NCI-H774 (cell line): ENCODE data around the gene ZMYM1.
"Not testable (repeated sequence)": the region's sequence is repeated elsewhere in the genome, so short reads cannot be mapped to it uniquely, and the experiment has no call there.

Experiments used
- DNase-seq: peaks from one replicate; lab custom pipeline; 2025; lab: John Stamatoyannopoulos, UW

Gene ZMYM1

GRCh38 chr1:35076426-35076825 is 2.8 kb upstream of the ZMYM1 start:
- DNase-seq: not testable (repeated sequence)

DNA sequence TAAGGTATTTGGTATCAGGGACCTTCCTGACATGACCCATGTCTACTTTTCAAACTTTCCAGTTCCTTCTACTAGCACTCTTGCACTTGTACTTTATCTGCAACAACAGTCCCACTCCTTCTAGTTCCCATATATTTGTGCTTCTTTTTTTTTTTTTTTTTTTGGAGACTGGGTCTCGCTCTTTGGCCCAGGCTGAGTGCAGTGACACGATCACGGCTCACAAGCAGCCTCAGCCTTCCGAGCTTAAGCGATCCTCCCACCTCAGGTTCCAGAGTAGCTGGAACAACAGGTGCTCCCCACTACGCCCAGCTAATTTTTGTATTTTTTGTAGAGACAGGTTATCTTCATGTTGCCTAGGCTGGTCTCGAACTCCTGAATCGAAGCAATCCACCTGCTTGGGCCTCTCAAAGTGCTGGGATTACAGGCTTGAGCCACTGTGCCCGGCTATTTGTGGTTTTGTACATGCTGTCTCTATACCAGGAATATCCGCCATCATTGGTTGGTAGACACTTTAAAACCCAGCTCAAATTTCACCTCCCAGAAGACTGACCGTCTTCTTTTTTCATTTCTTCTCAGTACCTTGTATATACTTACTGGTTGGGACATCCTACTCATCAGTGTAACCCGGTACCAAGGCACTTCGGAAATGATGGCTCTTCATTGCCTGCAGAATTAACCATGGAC is 1.1 kb downstream of the ZMYM1 start:
- no peak for DNase-seq

DNA sequence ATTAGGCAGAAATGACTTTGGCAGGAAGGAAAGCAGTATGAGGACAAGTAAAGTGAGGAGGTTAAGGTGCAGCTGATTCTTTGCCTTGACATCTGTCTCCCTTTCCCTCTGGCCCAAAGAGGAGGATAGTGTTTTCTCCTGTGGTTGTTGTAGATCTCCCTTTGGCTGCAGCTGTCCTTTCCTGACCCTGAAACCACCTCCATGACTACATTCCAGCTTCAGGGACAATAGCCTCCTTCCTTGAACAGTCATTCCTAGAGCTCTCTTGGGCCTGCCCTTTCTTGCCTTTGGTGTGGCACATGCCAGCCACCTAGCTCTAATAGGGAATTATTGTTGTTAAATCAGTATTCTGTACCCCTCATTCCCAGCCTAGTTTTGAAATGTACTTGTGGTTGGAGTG is 6.2 kb downstream of the ZMYM1 start:
- no peak for DNase-seq

DNA sequence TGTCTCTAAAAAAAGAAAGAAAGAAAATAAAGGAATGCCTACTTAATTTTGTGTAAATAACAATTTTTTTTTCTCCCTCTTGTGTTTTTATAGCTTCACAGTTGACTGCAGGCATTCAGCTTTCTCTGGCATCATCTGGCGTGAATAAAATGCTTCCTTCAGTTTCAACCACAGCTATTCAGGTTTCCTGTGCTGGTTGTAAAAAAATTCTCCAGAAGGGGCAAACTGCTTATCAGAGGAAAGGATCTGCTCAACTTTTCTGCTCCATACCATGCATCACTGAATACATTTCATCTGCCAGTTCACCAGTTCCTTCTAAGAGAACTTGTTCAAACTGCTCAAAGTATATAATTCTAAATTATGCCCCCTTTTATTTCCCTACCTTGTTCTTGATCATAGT is 18.0 kb downstream of the ZMYM1 start:
- no peak for DNase-seq

- no peak for DNase-seq
Measured at GRCh38 chr1:35111106-35111505, 31.9 kb downstream of the ZMYM1 start.

- no peak for DNase-seq
Measured at GRCh38 chr1:35112668-35113067, 33.5 kb downstream of the ZMYM1 start.

DNA sequence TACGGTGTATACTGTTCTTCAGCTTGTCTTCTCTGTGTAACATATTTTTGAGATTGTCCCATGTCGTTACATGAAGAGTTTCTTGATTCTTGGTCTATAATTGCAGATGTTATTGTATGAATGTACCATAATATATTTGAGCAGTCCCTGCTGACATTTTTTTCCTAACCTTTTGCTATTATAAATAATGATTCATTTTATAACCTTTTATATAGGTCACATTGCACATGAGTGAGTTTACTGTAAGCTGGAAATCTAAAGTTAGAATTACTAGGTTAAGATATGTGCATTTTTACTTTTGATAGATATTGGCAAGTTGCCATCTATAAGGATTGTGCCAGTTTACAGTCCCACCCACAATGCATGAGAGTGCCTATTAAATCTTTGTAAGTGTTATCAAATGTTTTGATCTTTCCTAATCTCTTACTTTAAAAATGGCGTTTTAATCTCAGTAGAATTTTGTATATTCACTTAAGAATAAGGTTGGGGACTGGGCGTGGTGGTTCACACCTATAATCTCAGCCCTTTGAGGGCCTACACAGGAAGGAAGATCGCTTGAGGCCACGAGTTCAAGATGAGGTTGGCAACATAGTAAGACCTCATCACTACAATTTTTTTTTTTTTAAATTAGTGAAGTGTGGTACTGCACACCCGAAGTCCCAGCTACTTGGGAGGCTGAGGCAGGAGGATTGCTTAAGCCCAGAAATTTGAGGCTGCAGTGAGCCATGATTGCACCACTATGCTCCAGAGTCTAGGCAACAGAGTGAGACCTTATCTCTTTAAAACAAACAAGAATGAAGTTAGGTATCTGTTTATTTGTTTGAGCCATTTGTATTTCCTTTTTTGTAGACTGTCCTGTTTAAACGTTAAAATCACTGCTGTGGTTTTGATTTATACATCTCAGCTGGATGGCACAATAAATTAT is 36.5 kb downstream of the ZMYM1 start:
- no peak for DNase-seq

DNA sequence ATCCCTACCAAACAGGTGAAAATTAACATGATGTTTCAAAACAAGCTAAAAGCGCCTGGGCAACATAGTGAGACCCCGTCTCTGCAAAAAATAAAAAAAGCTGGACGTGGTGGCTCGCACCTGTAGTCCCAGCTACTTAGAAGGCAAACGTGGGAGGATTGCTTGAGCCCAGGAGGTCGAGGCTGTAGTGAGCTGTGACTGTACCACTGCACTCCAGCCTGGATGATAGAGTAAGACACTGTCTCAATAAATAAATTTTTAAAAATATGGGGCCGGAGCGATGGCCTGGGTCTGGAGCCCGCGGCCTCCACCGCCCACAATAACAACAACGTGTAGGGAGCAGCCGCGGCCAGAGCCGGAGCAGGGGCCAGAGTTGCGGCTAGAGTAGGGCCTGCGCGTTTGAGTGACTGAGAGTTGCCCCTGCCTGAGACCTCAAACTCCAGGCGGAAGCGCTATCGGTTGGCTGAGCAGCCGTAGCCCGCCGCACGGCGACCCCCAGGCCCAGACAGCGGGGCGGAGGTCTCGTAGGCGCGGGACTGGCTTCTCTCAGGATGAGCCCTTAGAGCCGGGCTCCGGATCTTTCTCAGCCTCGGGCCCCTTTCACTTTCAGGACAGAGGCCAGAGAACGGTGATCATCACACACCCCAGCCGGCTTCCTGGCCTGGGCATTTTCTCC is 41.4 kb downstream of the ZMYM1 start:
- no peak for DNase-seq

GRCh38 chr1:35122311-35122710 is 43.1 kb downstream of the ZMYM1 start:
- no peak for DNase-seq

DNA sequence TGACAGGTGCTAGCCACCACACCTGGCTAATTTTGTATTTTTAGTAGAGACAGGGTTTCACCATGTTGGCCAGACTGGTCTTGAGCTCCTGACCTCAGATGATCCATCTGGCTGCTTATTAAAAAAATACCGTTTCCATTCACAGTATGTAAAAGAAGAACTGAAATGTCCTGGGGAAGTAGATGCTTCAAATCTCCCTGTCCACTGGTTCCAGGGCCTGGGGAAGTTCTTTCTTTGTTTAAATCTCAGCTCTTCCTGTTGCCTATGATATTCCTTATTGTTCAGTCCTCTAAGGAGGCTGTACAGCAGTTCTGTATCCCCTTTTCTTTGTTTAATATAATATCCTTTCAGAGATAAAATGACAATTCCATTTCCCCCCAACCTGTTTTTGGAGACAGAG is 47.4 kb downstream of the ZMYM1 start:
- DNase-seq: no peak

GRCh38 chr1:35129080-35129479 is 49.9 kb downstream of the ZMYM1 start:
- DNase-seq: no peak

DNA sequence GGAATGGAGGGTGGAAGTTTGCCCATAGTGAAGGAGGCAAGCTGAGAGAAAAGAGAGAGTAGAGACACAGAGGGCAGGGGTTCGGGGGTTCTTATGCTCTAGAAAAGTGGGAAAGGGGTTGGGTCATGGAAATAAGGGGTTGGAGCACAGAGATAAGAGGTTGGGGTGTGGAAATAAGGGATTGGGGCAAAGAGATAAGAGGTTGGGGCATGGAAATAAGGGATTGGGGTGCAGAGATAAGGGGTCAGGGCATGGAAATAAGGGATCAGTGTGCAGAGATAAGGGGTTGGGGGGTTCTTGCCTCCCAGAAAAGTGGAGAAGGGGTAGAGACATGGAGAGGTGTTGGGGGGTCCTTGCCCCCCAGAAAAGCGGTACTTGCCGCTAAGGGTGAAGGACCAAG is 57.6 kb downstream of the ZMYM1 start:
- no peak for DNase-seq

GRCh38 chr1:35137590-35137989 is 58.4 kb downstream of the ZMYM1 start:
- DNase-seq: not testable (repeated sequence)

GRCh38 chr1:35142294-35142693 is 63.1 kb downstream of the ZMYM1 start:
- not testable (repeated sequence) for DNase-seq

DNA sequence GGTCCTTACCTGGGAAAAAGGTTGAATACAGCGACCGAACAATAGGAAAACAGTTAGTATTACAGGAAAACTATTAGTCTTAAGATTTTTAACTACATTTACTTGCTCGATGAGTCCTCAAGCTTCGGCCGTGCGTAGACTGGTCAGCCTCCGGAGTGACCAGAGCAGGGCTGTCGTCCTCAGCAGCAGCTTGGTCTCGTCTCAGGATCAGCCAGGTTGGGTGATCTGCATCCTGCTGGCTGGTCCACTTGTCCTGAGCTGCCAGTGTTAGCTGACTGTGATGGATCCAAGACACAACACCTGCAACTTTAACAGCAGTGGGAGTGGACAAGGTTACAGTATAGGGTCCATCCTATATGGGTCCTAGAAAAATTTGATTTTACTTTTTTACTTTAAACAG is 63.5 kb downstream of the ZMYM1 start:
- DNase-seq: not testable (repeated sequence)

- no peak for DNase-seq
Measured at GRCh38 chr1:35143737-35144508, 64.7 kb downstream of the ZMYM1 start.

DNA sequence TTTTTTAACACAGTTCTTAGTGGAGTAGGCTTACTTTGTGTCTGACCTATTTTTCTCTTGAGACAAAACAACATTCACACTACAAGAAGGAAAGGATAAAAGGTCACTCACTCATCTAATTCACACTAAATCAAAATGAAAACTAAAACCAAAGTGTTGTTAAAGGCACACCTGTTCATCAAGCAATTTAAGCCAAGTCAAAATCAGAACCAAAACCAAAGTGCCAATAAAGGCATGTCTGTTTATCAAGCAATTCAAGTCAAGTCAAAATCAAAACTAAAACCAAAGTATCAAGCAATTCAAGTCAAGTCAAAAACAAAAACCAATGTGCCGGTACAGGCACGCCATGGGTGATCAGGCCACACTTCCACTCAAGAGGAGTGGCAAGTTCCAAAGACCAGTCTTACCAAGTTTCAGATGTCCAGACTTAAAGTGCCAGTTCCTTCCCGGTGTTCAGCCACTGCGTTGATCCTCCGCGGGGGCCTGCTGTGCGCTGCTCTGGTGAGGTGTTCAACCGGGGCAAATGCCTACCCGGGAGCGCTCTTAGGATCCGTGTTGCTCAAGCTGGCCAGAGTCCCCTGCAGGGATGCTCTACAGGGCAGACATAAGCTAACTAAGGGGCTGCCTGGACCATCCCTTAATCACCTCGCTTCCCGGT is 66.8 kb downstream of the ZMYM1 start:
- not testable (repeated sequence) for DNase-seq

- DNase-seq: no peak
Measured at GRCh38 chr1:35151220-35151619, 72.0 kb downstream of the ZMYM1 start.

GRCh38 chr1:35164893-35165292 is 85.7 kb downstream of the ZMYM1 start:
- DNase-seq: no peak
